DND-41 (cell line): ENCODE data around the gene CWH43.
"Not testable (repeated sequence)": the region's sequence is repeated elsewhere in the genome, so short reads cannot be mapped to it uniquely, and the experiment has no call there.

ENCODE experiments used
- ATAC-seq: fragments of 200-7000 bp; cut with Tn5 transposase; 3 replicates; pipeline ENCODE4 v1.9.1; 2021; ENCODE audit warnings: low read depth; ENCODE audit not compliant: insufficient read depth
- DNase-seq: peaks from one replicate; pipeline ENCODE4 v3.0.0-alpha.2; 2020
- H2AFZ ChIP-seq: 2 replicates; pipeline ENCODE4 v1.6.0; 2012; ENCODE audit warnings: low read depth, low read length
- H3K27ac ChIP-seq: 2 replicates; pipeline ENCODE4 v1.5.1; 2012; ENCODE audit warnings: low read length, inconsistent platforms
- H3K27me3 ChIP-seq: fragments of 200-600 bp; sonication (generic); 2 replicates; pipeline ENCODE4 v1.6.0; 2012; ENCODE audit warnings: low read length, mild to moderate bottlenecking, inconsistent platforms; ENCODE audit not compliant: insufficient read depth, poor library complexity
- H3K36me3 ChIP-seq: 2 replicates; pipeline ENCODE4 v1.5.1; 2012; ENCODE audit warnings: low read length, inconsistent platforms; ENCODE audit not compliant: insufficient read depth
- H3K4me1 ChIP-seq: 2 replicates; pipeline ENCODE4 v1.5.1; 2012; ENCODE audit warnings: mild to moderate bottlenecking, low read length; ENCODE audit not compliant: insufficient read depth
- H3K4me2 ChIP-seq: 2 replicates; pipeline ENCODE4 v1.6.0; 2012; ENCODE audit warnings: mild to moderate bottlenecking, moderate library complexity, low read length, inconsistent platforms; ENCODE audit not compliant: insufficient read depth
- H3K4me3 ChIP-seq, 2 experiments: fragments of 200-600 bp in 1 of 2; shearing (Covaris generic) in 1 of 2; 2 replicates each; pipeline ENCODE4 v1.5.1; 2012 to 2016; ENCODE audit warnings: inconsistent platforms in 2 of 2, low read length in 2 of 2, mild to moderate bottlenecking in 2 of 2, low read depth in 1 of 2, moderate library complexity in 1 of 2
- H3K79me2 ChIP-seq: 2 replicates; pipeline ENCODE4 v1.6.0; 2012; ENCODE audit warnings: low read length, inconsistent platforms; ENCODE audit not compliant: insufficient read depth
- H3K9ac ChIP-seq: 2 replicates; pipeline ENCODE4 v1.6.0; 2012; ENCODE audit warnings: low read depth, mild to moderate bottlenecking, inconsistent platforms, low read length, moderate library complexity
- H3K9me3 ChIP-seq: 2 replicates; pipeline ENCODE4 v1.5.1; 2012; ENCODE audit warnings: low read length, moderate library complexity, mild to moderate bottlenecking, inconsistent platforms; ENCODE audit not compliant: insufficient read depth, severe bottlenecking
- H4K20me1 ChIP-seq: 2 replicates; pipeline ENCODE4 v1.6.0; 2012; ENCODE audit warnings: low read length; ENCODE audit not compliant: insufficient read depth

The CWH43 gene

DNA sequence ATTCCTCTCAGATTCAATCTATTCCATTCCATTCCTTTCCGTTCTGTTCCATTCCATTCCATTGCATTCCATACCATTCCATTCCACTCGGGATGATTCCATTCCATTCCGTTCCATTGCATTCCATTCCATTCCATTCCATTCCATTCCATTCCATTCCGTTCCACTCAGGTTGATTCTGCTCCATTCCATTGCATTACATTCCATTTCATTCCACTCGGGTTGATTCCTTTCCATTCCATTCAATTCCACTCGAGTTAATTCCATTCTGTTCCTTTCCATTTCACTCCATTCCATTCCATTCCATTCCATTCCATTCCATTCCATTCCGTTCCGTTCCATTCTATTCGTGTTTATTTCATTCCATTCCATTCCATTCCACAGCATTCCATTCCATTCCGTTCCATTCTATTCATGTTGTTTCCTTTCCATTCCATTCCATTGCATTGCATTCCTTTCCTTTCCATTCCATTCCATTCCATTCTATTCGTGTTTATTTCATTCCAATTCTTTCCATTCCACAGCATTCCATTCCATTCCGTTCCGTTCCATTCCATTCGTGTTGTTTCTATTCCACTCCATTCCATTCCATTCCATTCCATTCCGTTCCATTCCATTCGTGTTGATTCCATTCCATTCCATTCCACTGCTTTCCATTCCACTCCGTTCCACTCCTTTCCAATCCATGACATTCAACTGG lies 118.3 kb downstream of the CWH43 start:
- not testable (repeated sequence) for H3K9ac ChIP-seq, H4K20me1 ChIP-seq, DNase-seq, H3K79me2 ChIP-seq, H3K4me1 ChIP-seq, H3K27ac ChIP-seq, H3K36me3 ChIP-seq, H3K4me2 ChIP-seq, ATAC-seq, H3K4me3 ChIP-seq, H2AFZ ChIP-seq, H3K27me3 ChIP-seq
- peaks cover 54% of the 10 kb centered on the region for H3K9me3 ChIP-seq

DNA sequence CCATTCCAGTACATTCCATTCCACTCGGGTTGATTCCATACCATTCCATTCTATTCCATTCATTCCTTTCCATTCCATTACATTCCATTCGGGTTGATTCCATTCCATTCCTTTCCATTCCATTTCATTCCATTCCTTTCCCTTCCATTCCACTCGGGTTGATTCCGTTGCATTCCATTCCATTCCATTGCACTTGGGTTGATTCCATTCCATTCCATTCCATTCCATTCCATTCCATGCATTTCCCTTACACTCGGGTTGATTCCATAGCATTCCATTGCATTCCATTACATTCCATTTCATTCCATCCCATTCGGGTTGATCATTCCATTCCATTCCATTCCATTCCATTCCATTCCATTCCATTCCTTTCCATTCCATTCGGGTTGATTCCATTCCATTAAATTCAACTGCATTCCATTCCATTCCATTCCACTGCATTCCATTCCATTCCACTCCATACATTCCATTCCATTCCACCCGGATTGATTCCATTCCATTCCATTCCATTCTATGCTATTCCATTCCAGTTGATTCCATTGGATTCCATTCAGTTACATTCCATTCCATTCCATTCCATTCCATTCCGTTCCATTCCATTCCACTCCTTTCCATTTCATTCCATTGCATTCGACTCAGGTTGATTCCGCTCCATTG lies 119.3 kb downstream of the CWH43 start:
- peaks cover 52% of the 10 kb centered on the region for H3K9me3 ChIP-seq
- H3K4me2 ChIP-seq, H3K27ac ChIP-seq, H3K4me1 ChIP-seq, ATAC-seq, H3K9ac ChIP-seq, H3K79me2 ChIP-seq, H4K20me1 ChIP-seq, H2AFZ ChIP-seq, H3K36me3 ChIP-seq, DNase-seq, H3K27me3 ChIP-seq: not testable (repeated sequence)
- 0 out of 4 replicates have a peak overlapping the region, but pooled peaks of 1 of the 2 experiments have one; percentile 3 for H3K4me3 ChIP-seq

DNA sequence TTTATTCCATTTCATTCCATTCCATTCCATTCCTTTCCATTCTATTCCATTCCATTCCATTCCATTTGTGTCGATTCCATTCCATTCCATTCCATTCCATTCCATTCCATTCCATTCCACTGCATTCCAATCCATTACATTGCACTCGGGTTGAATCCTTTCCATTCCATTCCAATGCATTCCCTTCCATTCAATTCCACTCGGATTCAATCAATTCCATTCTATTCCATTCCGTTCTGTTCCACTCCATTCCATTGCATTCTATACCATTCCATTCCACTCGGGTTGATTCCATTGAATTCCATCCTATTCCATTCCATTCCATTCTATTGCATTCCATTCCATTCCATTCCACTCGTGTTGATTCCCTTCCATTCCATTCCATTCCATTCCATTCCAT lies 121.2 kb downstream of the CWH43 start:
- H2AFZ ChIP-seq, ATAC-seq, DNase-seq, H3K79me2 ChIP-seq, H3K4me3 ChIP-seq, H3K4me1 ChIP-seq, H4K20me1 ChIP-seq, H3K27ac ChIP-seq, H3K36me3 ChIP-seq, H3K27me3 ChIP-seq, H3K9ac ChIP-seq, H3K4me2 ChIP-seq: not testable (repeated sequence)
- H3K9me3 ChIP-seq, result peaks cover 61% of the 10 kb centered on the region

DNA sequence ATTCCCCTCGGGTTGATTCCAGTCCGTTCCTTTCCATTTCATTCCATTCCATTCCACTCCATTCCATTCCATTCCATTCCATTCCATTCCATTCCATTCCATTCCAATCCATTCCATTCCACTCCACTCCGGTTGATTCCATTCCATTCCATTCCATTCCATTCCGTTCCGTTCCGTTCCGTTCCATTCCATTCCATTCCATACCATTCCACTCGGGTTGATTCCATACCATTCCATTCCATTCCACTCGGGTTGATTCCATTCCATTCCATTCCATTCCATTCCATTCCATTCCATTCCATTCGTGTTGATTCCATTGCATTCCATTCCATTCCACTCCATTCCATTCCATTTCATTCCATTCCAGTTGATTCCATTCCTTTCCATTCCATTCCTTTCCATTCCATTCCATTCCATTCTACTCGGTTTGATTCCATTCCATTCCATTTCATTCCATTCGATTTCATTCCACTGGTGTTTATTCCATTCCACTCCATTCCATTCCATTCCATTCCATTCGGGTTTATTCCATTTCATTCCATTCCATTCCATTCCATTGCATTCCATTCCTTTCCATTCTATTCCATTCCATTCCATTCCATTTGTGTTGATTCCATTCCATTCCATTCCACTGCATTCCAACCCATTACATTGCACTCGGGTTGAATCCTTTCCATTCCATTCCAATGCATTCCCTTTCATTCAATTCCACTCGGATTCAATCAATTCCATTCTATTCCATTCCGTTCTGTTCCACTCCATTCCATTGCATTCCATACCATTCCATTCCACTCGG lies 122.3 kb downstream of the CWH43 start:
- ATAC-seq, result peak; percentile 39; the same call in 2 of the 3 replicates
- H3K4me3 ChIP-seq, result not testable (repeated sequence)

DNA sequence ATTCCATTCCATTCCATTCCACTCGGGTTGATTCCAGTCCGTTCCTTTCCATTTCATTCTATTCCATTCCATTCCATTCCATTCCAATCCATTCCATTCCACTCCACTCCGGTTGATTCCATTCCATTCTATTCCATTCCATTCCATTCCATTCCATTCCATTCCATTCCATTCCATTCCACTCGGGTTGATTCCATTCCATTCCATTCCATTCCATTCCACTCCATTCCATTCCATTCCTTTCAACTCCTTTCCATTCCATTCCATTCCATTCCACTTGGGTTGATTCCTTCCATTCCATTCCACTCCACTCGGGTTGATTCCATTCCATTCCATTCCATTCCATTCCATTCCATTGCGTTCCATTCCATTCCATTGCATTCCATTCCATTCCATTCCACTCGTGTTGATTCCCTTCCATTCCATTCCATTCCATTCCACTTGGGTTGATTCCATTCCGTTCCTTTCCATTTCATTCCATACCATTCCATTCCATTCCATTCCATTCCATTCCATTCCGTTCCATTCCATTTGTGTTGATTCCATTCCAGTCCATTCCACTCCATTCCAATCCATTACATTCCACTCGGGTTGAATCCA lies 123.6 kb downstream of the CWH43 start:
- H3K9me3 ChIP-seq, result peaks cover 48% of the 10 kb centered on the region
- not testable (repeated sequence) for H2AFZ ChIP-seq, H3K9ac ChIP-seq, H3K4me2 ChIP-seq, DNase-seq, H3K79me2 ChIP-seq, H3K4me1 ChIP-seq, H3K4me3 ChIP-seq, H4K20me1 ChIP-seq, H3K36me3 ChIP-seq, H3K27ac ChIP-seq, H3K27me3 ChIP-seq
- ATAC-seq, result peak; percentile 50; the same call in 2 of the 3 replicates

More for the DNA sequence above, 122.3 kb downstream of the CWH43 start:
- not testable (repeated sequence) for DNase-seq, H2AFZ ChIP-seq, H3K4me1 ChIP-seq, H3K36me3 ChIP-seq, H4K20me1 ChIP-seq, H3K4me2 ChIP-seq, H3K9ac ChIP-seq, H3K27ac ChIP-seq, H3K27me3 ChIP-seq, H3K79me2 ChIP-seq
- peaks cover 57% of the 10 kb centered on the region for H3K9me3 ChIP-seq

DNA sequence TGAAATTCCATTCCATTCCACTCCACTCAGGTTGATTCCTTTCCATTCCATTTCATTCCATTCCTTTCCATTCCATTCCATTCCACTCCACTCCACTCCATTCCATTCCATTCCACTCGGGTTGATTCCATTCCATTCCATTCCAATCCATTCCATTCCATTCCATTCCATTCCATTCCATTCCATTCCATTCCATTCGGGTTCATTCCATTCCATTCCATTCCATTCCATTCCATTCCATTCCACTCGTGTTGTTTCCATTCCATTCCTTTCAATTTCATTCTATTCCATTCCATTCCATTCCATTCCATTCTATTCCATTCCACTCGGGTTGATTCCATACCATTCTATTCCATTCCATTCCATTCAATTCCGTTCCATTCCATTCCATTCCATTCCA lies 124.5 kb downstream of the CWH43 start:
- not testable (repeated sequence) for H3K36me3 ChIP-seq, H2AFZ ChIP-seq, H4K20me1 ChIP-seq, H3K4me3 ChIP-seq, H3K27me3 ChIP-seq, H3K79me2 ChIP-seq, DNase-seq, H3K27ac ChIP-seq, H3K4me2 ChIP-seq, H3K9ac ChIP-seq, H3K4me1 ChIP-seq
- peaks cover 48% of the 10 kb centered on the region for H3K9me3 ChIP-seq
- peak; percentile 55; the same call in 2 of the 3 replicates for ATAC-seq
